DND-41 (cell line): ENCODE measurements around the gene RASSF8.

ENCODE experiments used
- ATAC-seq: fragments of 200-7000 bp; cut with Tn5 transposase; 3 replicates; pipeline ENCODE4 v1.9.1; 2021; ENCODE audit warnings: low read depth; ENCODE audit not compliant: insufficient read depth
- DNase-seq: peaks from one replicate; pipeline ENCODE4 v3.0.0-alpha.2; 2020
- H2AFZ ChIP-seq: 2 replicates; pipeline ENCODE4 v1.6.0; 2012; ENCODE audit warnings: low read depth, low read length
- H3K27ac ChIP-seq: 2 replicates; pipeline ENCODE4 v1.5.1; 2012; ENCODE audit warnings: low read length, inconsistent platforms
- H3K27me3 ChIP-seq: fragments of 200-600 bp; sonication (generic); 2 replicates; pipeline ENCODE4 v1.6.0; 2012; ENCODE audit warnings: low read length, mild to moderate bottlenecking, inconsistent platforms; ENCODE audit not compliant: insufficient read depth, poor library complexity
- H3K36me3 ChIP-seq: 2 replicates; pipeline ENCODE4 v1.5.1; 2012; ENCODE audit warnings: low read length, inconsistent platforms; ENCODE audit not compliant: insufficient read depth
- H3K4me1 ChIP-seq: 2 replicates; pipeline ENCODE4 v1.5.1; 2012; ENCODE audit warnings: mild to moderate bottlenecking, low read length; ENCODE audit not compliant: insufficient read depth
- H3K4me2 ChIP-seq: 2 replicates; pipeline ENCODE4 v1.6.0; 2012; ENCODE audit warnings: mild to moderate bottlenecking, moderate library complexity, low read length, inconsistent platforms; ENCODE audit not compliant: insufficient read depth
- H3K4me3 ChIP-seq, 2 experiments: fragments of 200-600 bp in 1 of 2; shearing (Covaris generic) in 1 of 2; 2 replicates each; pipeline ENCODE4 v1.5.1; 2012 to 2016; ENCODE audit warnings: inconsistent platforms in 2 of 2, low read length in 2 of 2, mild to moderate bottlenecking in 2 of 2, low read depth in 1 of 2, moderate library complexity in 1 of 2
- H3K79me2 ChIP-seq: 2 replicates; pipeline ENCODE4 v1.6.0; 2012; ENCODE audit warnings: low read length, inconsistent platforms; ENCODE audit not compliant: insufficient read depth
- H3K9ac ChIP-seq: 2 replicates; pipeline ENCODE4 v1.6.0; 2012; ENCODE audit warnings: low read depth, mild to moderate bottlenecking, inconsistent platforms, low read length, moderate library complexity
- H3K9me3 ChIP-seq: 2 replicates; pipeline ENCODE4 v1.5.1; 2012; ENCODE audit warnings: low read length, moderate library complexity, mild to moderate bottlenecking, inconsistent platforms; ENCODE audit not compliant: insufficient read depth, severe bottlenecking
- H4K20me1 ChIP-seq: 2 replicates; pipeline ENCODE4 v1.6.0; 2012; ENCODE audit warnings: low read length; ENCODE audit not compliant: insufficient read depth
- CTCF ChIP-seq: IDR thresholded peaks from 2 replicates; pipeline ENCODE4 v1.5.1; 2012; ENCODE audit warnings: borderline replicate concordance, low read length, moderate library complexity, mild to moderate bottlenecking; ENCODE audit not compliant: poor library complexity, severe bottlenecking; ENCODE audit errors: extremely low read depth
- EZH2 ChIP-seq: IDR thresholded peaks from 3 replicates; pipeline ENCODE4 v1.6.1; 2012; ENCODE audit warnings: borderline replicate concordance, low read depth, mild to moderate bottlenecking, moderate library complexity, low read length, inconsistent platforms; ENCODE audit not compliant: severe bottlenecking

RASSF8 gene

GRCh38 chr12:25986180-25986579 is 27.7 kb downstream of the RASSF8 start:
- H3K4me2 ChIP-seq, result no peak overlapping the region
- H3K27me3 ChIP-seq, result peaks cover 2% of the 10 kb centered on the region
- H3K27ac ChIP-seq, result no peak overlapping the region

GRCh38 chr12:25988505-25988904 is 30.0 kb downstream of the RASSF8 start:
- Histone ChIP-seq H3K27ac (no peak overlapping the region), H3K27me3 (peaks cover 2% of the 10 kb centered on the region), H4K20me1 (no peaks in the 10 kb centered on the region), H2AFZ (no peak overlapping the region), H3K79me2 (no peaks in the 10 kb centered on the region), H3K4me2 (no peak overlapping the region), H3K4me1 (no peaks in the 10 kb centered on the region), H3K9ac (no peak overlapping the region), H3K4me3 (no peak overlapping the region), H3K36me3 (no peaks in the 10 kb centered on the region), H3K9me3 (no peaks in the 10 kb centered on the region)
- TF ChIP-seq CTCF (no peak), EZH2 (no peak)
- ATAC-seq (no peak), DNase-seq (no peak)

More at GRCh38 chr12:25986180-25986579, 27.7 kb downstream of the RASSF8 start:
- Histone ChIP-seq H3K9ac (no peak overlapping the region), H3K4me1 (no peaks in the 10 kb centered on the region), H4K20me1 (no peaks in the 10 kb centered on the region), H3K79me2 (no peaks in the 10 kb centered on the region), H3K9me3 (no peaks in the 10 kb centered on the region), H3K4me3 (no peak overlapping the region), H3K36me3 (no peaks in the 10 kb centered on the region), H2AFZ (no peak overlapping the region)
- TF ChIP-seq EZH2, result no peak
- no peak for TF ChIP-seq CTCF
- ATAC-seq, result no peak
- no peak for DNase-seq

- TF ChIP-seq EZH2, result no peak
- TF ChIP-seq CTCF, result no peak
- Histone ChIP-seq H3K9me3 (no peaks in the 10 kb centered on the region), H3K4me3 (no peak overlapping the region), H4K20me1 (no peaks in the 10 kb centered on the region), H3K36me3 (no peaks in the 10 kb centered on the region), H3K27ac (no peak overlapping the region), H3K27me3 (peaks cover 7% of the 10 kb centered on the region), H3K4me2 (no peak overlapping the region), H3K9ac (no peak overlapping the region), H3K79me2 (no peaks in the 10 kb centered on the region), H2AFZ (no peak overlapping the region), H3K4me1 (no peaks in the 10 kb centered on the region)
- DNase-seq (no peak), ATAC-seq (no peak)
Measured at GRCh38 chr12:25990495-25990894, 32.0 kb downstream of the RASSF8 start.

DNA sequence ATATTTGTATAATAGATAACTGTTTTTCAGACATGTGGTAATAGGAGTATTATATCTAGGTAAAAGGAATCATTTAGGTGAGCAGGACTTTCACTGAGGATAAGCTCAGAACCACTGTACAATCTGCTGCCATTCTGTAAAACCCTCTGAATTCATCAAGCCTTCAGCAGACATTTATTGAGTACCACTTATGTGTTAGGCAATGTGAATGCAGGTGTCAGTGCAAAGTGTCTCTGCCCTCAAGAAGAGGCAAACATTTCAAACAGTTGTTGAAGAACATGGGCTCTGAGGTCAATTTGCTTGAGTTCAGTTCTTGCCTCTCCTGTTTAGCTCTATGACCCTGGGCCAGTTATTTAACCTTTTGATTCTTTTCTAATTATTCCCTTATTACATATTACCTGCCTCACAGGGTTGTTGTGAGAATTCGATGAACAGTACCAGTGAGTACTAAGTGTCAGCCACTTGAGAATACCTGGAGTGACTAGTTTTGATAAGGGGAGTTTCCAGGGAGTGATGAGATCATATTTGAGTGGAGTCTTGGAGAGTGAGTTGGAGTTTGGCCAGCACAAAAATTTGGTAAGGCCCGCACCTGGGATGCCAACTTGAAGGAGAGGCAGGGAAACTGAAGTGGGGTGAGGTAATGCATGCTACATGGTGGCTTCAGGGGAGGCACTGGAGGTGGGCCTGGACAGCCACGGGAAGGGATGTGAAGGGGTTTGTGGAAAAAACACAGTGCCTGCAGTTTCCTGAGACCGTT is 33.7 kb downstream of the RASSF8 start:
- H3K9me3 ChIP-seq, result no peaks in the 10 kb centered on the region
- H2AFZ ChIP-seq, result no peak overlapping the region
- H3K27ac ChIP-seq, result no peak overlapping the region
- H3K27me3 ChIP-seq, result peaks cover 7% of the 10 kb centered on the region
- ATAC-seq, result no peak
- no peak for DNase-seq
- TF ChIP-seq CTCF (no peak), EZH2 (no peak)
- no peaks in the 10 kb centered on the region for H4K20me1 ChIP-seq
- H3K4me1 ChIP-seq, result no peaks in the 10 kb centered on the region
- H3K36me3 ChIP-seq, result no peaks in the 10 kb centered on the region
- H3K79me2 ChIP-seq, result no peaks in the 10 kb centered on the region
- no peak overlapping the region for H3K9ac ChIP-seq
- no peak overlapping the region for H3K4me3 ChIP-seq
- no peak overlapping the region for H3K4me2 ChIP-seq
